Nucleus accumbens (tissue), 56 donors: Measurements from ENCODE around the gene CHD3.
"Not testable (repeated sequence)": the region's sequence is repeated elsewhere in the genome, so short reads cannot be mapped to it uniquely, and the experiment has no call there.

ENCODE experiments used
- DNase-seq, 56 donors: peaks; one replicate each; lab custom pipeline; 2025; lab: John Stamatoyannopoulos, UW

The CHD3 gene

DNA sequence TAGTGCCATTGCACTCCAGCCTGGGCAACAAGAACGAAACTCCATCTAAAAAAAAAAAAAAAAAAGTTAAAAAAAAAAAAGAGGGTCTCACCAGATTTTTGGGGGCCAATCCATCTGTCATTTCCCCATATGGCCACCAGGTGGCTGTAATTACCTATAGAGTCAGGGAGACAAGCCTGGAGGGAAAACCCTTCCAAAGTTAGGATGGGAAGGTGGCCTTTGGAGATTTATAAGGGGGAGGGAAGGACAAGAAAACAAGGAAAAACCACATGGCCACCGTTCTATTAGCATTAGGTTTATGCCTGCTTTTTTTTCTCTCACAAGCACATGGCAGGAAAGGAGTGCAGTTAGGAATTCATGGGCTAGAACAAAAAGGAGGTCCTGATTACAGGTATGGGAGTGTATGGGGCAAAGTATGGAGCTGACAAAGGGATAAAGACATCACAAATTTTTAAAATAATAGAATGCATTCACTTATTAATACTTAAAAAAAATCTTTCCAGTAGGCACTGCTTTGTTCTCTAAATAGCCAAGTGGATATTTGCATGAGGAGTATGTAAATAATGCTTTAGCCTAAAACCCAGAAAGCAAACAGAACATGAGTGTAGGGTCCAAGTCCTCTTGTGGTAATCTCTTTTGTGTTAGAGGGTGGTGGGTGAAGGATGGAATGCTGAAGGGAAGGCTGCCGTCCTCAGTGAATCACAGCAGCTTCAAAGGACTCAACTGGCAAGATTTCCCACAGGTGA, 25.7 kb upstream of the CHD3 start:
- DNase-seq: peak in 12 of 56 donors; percentile 13 to 70 (median 35)

DNA sequence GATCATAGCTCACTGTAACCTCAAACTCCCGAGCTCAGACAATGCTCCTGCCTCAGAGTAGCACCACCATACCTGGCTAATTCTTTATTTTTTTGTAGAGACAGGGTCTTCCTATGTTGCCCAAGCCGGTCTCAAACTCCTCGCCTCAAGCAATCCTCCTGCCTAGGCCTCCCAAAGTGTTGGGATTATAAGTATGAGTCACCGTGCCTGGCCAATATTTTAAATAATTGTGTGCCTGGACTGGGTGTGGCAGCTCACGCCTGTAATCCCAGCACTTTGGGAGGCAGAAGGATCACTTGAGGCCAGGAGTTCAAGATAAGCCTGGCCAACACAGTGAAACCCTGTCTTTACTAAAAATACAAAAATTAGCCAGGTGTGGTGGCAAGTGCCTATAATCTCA, 24.2 kb upstream of the CHD3 start:
- DNase-seq: not testable (repeated sequence)

DNA sequence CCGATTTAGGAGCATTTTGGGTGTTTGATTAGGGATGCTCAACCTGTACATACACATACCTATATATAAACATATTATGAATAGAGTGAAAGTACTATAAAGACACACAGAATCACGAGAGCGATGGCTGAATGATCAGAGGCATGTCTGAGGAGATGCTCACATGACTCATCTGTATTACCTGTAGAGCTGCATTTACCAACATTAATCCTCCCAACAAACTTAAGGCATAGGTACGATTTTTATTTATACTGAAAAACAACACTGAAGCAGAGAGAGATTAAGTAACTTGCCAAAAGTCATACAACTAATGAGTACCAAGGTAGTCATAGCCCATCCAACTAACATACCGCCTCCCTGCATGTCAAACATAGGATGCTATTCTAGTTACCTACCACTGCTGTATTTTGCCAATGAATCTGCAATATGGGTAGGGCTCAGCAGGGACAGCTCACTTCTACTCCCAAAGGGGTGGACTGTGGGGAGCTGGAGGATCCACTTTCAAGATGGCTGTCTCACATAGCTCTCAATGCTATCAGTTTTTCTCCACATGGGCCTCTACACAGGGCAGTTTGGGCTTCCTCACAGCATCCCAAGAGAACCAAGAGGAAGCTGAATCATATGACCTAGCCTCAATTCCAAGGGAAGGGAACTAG, 23.5 kb upstream of the CHD3 start:
- no peak for DNase-seq

GRCh38 chr17:7867881-7868329, 20.7 kb upstream of the CHD3 start:
- DNase-seq: no peak

DNA sequence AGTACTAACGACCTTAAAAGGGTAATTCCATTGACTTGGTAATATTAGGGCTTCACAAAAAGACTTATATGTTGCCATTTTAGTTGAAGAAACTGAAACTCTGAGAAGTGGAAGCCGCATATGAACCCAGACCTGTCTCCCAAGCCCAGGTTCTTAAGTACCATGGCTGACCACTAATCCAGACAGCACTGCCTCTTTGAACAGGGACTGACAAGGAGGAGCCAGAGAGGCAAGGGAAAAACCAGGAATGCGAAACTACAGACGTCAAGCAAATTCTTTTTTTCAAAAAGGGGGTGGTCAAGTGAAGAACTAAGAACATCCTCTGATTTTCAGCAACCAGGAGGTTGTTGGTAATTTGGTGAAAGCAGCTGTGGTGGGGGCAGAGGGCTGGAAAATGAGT, 15.5 kb upstream of the CHD3 start:
- DNase-seq: no peak

- no peak for DNase-seq
Observed at GRCh38 chr17:7875804-7876370, 12.7 kb upstream of the CHD3 start.

GRCh38 chr17:7878234-7878633, 10.4 kb upstream of the CHD3 start:
- DNase-seq: no peak

GRCh38 chr17:7880076-7880868, 8.3 kb upstream of the CHD3 start:
- no peak for DNase-seq

- no peak for DNase-seq
Observed at GRCh38 chr17:7881276-7882054, 7.1 kb upstream of the CHD3 start.

DNA sequence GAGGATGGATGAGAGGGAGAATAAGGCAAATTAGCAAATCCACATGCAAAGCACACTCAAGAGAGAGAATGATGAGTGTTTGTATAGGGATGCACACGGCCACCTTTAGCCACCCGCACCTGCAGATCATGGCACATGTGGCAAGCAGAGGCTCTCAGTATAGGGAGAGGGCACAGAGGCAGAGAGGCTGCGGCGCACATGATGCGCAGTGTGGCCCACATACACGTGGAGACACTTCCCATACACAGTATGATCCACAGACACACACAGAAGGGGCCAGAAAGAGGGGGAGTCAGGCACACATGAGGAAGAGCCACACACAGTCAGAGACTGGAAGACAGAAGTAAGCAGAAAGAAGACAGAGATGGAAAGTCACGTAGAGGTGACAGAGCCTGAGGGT, 6.5 kb upstream of the CHD3 start:
- DNase-seq: no peak

GRCh38 chr17:7882629-7883028, 6.0 kb upstream of the CHD3 start:
- DNase-seq: no peak

DNA sequence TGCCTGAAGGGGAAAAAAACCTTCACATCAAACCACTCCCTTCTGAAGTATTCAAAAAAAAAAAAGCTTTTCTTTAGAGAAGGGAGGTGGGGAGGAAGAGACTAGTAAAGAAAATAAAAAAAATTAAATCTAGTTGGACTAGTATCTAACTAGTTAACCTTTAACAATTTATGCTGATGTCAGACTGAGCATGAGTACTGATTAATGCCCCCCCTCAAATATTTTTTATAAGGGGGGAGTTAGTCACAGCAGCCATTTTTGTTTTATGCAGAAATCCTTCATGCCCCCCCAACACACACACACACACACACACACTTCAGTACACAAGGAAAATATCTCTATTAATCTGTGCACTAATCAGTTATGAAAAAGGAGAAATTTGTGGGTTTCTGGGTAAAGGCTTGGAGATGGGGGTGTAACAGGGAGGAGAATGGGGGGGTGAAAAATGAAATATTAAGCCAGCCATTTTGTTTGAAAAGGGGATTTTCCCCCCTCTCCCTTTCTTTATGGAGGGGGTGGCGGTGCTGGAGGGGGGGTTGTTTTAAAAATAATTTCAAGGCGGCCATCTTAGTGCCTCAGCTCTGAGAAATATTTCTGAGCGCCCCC, 4.7 kb upstream of the CHD3 start:
- no peak for DNase-seq

DNA sequence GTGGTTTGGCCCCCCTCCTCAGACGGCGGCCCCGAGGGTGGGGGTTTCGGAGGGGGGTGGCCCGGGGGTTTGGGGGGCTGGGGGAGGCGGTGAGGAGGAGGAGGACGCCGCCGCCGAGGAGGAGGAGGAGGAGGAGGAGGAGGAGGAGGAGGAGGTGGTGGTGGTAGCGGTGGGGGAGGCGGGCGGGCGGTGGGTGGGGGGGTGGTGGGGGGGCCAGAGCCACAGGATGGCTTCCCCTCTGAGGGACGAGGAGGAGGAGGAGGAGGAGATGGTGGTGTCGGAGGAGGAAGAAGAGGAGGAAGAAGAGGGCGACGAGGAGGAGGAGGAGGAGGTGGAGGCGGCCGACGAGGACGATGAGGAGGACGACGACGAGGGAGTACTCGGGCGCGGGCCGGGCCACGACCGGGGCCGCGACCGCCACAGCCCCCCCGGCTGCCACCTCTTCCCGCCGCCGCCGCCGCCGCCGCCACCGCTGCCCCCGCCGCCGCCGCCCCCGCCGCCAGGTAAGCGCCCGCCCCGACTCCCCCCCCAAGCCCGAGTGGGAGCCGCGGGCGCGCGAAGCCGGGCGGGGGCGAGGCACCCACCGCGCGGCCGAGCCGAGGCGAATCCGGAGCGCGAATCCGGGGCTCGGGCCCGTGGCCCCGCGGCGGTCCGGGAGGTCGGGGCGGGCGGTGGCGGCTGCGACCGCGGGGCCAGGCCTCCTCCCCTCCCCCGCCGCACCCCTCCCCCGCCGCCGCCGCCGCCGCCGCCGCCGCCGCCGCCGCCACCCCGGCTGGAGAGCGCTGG, 3.8 kb upstream of the CHD3 start:
- DNase-seq: peak in 1 of 56 donors; percentile 44

- DNase-seq: peak in 11 of 56 donors; percentile 4 to 55 (median 24)
Observed at GRCh38 chr17:7885367-7886226, 3.0 kb upstream of the CHD3 start.

- DNase-seq: peak in 4 of 56 donors; percentile 14 to 45 (median 24)
Observed at GRCh38 chr17:7886227-7887037, 2.2 kb upstream of the CHD3 start.

- no peak for DNase-seq
Observed at GRCh38 chr17:7887038-7887481, 1.5 kb upstream of the CHD3 start.
